GM21786 (cell line): Measurements from ENCODE around the gene DCXR.

Experiments
- ATAC-seq: cut with Tn5 transposase; IDR thresholded peaks from one replicate; pipeline ENCODE4 v1.9.1; 2021; ENCODE audit not compliant: unreplicated experiment

The DCXR gene

GRCh38 chr17:81998691-81999438, 38.6 kb downstream of the DCXR start:
- no peak for ATAC-seq

DNA sequence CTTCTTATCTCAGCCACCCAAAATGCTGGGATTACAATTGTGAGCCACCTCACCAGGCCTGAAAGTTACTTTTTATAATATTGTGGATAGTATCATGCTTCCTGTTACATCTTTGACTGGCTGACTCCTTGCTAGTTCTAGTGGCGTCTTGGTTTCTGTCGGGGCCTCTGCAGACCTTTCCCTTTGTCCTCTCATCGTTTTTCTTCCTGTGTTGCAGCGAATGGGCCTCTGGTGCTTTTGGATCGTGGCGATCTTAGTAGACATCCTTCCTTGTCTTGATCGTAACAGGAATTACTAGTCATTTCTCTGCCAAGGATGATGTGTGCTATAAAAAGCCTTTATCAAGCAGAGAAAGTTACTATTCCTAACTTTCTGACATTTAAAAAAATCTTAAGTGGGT, 39.3 kb downstream of the DCXR start:
- ATAC-seq: no peak

DNA sequence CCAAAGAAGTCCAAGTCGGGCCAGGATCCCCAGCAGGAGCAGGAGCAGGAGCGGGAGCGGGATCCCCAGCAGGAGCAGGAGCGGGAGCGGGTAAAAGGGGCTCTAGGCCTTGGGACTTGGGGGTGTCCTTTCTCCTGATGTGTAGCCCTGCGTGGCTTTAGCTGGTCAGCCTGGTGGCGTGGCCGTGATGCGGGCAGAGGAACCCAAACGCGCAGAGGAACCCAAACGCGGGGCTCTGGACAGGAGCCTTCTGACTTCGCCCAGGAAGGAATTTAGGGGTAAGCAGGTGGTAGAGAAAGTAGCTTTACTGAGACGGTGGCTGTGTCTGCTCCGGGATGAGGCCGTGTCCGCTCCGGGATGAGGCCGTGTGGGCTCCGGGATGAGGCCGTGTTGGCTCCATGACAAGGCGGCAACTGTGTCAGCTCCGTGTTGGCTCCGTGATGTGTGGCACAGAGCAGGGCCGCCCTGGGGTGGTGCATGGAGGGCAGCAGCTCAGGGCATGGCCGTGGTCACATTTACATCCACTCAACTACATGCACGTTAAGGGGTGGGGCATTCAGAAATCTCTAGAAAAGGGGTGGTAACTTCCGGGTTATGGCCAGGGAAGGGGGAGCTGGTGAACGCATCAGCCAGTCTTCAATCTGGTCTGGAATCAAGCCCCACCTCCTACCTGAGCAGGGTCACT, 40.6 kb downstream of the DCXR start:
- no peak for ATAC-seq

DNA sequence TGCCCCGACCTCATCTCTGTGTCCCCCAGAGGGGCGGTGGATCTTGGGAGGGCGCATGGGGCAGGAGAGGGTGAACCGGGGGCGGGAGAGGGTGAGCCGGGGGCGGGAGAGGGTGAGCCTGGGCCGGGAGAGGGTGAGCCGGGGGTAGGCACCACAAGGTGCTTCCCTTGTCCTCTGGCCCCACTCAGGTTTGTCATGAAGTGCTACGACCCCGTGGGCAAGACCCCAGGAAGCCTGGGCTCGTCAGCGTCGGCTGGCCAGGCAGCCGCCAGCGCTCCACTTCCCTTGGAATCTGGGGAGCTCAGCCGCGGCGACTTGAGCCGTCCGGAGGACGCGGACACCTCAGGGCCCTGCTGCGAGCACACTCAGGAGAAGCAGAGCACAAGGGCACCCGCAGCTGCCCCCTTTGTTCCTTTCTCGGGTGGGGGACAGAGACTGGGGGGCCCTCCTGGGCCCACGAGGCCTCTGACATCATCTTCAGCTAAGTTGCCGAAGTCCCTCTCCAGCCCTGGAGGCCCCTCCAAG, 41.2 kb downstream of the DCXR start:
- ATAC-seq: no peak

- no peak for ATAC-seq
Measured at GRCh38 chr17:81995463-81996231, 41.9 kb downstream of the DCXR start.

- no peak for ATAC-seq
Measured at GRCh38 chr17:81994593-81995462, 42.7 kb downstream of the DCXR start.

DNA sequence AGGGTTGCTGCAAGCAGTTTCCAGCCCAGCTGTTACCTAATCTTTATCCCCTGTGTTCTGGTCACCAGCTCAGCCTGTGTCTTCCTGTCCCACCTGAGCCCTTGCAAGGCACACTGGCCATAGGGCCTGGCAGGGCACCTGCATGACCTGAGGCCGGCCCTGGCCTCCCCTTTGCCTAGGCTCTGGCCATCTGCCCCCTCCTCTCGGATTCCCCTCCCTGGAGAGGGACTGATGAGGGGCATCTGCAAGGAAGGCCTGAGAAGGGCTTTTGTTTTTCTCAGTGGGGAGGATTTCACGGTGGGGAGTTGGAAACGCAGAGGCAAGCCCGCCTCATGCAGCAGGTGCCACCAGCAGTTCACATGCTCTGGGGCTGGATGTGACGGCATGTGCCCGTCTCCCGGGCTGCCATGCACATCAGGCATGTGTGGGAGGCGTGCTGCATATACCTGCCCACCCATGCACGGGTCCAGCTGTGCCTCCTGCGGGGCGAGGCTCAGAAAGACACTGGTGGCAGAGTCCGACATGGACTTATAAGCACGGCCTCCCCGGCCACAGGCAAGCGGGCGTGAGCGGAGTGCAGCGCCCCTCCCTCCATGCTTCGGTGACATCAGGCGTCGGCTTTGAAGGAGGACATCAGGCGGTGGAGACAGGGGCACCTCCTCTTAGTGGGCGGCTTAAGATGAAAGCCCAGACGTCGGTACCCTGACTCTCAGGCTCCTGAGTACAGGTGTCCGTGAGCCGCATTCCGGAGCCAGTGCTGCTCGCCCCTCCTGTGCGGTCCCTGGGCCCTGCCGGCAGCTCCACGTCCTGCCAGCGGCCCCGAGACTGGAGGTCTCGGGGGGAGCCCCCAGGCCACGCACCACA, 43.5 kb downstream of the DCXR start:
- ATAC-seq: no peak

DNA sequence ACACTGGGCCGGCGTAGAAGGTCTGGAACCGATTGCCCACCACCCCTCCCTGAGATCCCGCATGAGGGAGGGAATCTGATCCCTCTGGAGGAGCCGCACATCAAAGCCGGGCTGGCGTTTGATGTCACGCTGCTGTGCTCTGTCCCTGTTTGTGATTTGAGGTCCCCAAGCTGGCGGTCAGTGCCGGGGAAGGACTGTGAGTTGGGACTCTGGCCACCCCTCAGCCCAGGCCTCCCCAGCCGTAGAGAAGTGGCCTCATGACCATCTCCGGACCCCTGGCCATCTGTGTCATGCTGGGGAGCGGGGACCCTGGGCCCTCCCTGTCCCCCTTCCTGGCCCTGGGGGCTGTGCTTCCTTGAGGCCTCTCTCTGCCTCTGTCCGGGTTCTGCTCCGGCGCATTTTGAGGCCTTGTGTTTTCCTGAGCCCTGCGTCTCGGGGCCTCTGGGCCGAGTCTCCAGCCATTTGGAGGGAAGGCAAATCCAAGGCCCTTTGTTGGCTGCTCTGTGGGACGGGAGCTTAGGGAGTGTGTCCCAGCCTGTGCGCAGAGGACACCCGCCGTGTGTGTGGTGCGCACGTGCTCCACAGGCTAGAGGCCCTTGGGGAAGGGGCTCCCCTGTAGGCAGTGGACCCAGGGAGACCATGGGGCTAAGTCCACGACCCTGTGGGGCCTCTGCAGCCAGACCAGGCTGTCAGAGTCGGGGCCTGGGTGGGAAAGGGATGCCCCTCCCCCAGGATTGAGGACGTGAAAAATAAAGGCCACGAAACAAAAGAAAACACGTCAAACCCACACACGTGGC, 45.0 kb downstream of the DCXR start:
- ATAC-seq: no peak

GRCh38 chr17:81991684-81992305, 45.7 kb downstream of the DCXR start:
- ATAC-seq: no peak

DNA sequence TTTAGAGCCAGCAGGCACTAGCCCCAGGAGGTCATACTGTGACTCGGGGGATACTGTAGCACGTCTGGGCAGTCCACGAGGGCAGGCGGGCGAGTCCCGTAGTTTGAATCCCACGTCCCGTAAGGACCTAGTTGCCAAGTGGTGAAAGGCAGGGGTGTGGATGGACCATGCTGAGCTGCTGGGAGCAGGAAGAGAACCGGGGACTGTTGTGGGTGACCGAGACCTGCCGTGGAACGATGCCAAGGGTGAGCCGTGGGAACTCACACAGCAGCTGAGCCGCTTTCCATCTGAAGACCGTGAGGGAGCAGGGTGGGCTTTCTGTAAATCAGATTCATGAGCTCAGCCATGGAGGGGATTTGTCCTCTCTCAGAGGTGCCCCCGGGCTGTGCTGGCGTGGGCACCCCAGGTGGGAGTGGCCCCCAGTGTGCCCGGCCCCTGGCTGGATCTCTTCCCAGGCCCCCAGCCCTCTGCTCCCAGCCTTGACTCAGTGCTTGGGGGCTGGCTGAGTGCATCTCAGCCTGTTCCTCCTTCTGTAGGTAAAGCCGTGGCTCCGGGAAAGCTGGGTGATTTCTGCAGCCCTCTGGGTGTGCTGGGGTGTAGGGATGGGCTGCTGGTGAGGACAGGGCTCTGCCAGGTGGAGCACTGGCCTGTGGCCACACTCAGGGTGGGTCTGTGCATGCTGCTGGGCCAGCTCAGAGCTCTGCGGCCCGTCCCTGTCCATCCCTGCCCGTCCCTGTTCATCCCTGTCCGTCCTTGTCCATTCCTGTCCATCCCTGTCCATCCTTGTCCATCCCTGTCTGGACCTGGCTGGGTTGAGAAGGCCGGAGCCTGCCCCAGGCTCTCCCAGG, 46.4 kb downstream of the DCXR start:
- ATAC-seq: no peak

DNA sequence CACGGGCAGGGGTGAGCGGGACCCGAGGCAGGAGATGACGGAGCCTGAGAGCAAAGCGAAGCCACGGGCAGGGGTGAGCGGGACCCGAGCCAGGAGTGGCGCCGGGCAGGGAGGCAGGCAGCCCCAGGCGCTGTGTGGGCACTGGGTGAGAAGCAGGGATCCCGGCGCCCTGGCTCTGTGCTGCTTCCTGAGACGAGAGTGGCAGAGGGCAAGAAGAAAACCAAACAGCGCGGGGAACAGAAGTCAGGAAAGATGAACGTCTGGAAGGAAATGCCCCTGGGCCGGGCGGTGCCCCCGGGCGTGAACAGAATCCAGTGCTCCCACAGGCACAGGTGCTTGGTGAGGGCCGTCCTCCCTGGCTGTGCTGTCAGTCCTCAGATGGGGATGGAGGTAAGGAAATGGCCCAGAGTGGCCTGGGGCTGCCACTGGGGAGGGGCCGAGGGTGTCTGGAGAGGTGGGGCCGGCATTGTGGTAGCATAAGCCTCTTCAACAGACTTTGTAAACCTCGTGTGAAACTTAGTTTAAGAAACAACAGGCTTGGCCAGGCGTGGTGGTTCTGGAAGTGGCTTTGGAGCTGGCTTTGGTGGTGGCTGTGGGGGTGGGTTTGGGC, 50.2 kb downstream of the DCXR start:
- no peak for ATAC-seq

DNA sequence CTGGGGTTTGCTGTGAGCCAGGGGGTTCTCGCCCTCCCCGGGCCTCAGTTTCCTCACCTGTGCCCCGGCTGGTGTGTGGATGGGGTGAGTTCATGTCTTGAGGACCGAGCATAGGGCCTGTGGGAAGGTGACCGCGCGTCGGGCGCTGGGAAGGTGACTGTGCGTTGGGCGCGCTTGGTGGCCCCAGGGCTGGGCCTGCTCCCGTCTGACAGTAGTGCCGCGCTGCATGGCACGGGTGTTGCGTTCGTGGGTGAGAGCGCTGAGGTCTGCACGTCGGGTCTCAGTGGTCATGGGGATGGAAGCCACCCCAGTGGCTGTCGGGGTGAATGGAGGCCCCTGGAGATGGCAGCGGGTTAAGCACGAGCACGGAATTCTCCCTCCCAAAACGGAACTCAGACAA, 50.9 kb downstream of the DCXR start:
- no peak for ATAC-seq
